ENCODE measurements around the gene FBXO7.

FBXO7 gene

GRCh38 chr22:32533265-32534111 lies 58.9 kb downstream of the FBXO7 start:
- DNase-seq = no peak

GRCh38 chr22:32534252-32535235 lies 59.9 kb downstream of the FBXO7 start:
- DNase-seq = no peak

- DNase-seq = no peak
Measured at GRCh38 chr22:32535531-32536190, 61.0 kb downstream of the FBXO7 start.

GRCh38 chr22:32536352-32536751 lies 61.7 kb downstream of the FBXO7 start:
- DNase-seq = no peak

GRCh38 chr22:32538521-32538920 lies 63.9 kb downstream of the FBXO7 start:
- DNase-seq = no peak

GRCh38 chr22:32539631-32540421 lies 65.2 kb downstream of the FBXO7 start:
- no peak for DNase-seq

GRCh38 chr22:32541481-32541880 lies 66.9 kb downstream of the FBXO7 start:
- DNase-seq = no peak

- no peak for DNase-seq
Measured at GRCh38 chr22:32542066-32542676, 67.6 kb downstream of the FBXO7 start.

- DNase-seq = no peak
Measured at GRCh38 chr22:32542677-32543357, 68.2 kb downstream of the FBXO7 start.

- no peak for DNase-seq
Measured at GRCh38 chr22:32544953-32545558, 70.4 kb downstream of the FBXO7 start.

GRCh38 chr22:32545801-32546200 lies 71.2 kb downstream of the FBXO7 start:
- DNase-seq = no peak

- DNase-seq = no peak
Measured at GRCh38 chr22:32546496-32546895, 71.9 kb downstream of the FBXO7 start.

- no peak for DNase-seq
Measured at GRCh38 chr22:32546935-32547334, 72.3 kb downstream of the FBXO7 start.

GRCh38 chr22:32548039-32548438 lies 73.4 kb downstream of the FBXO7 start:
- no peak for DNase-seq
